Measurements from ENCODE around the gene CRISP1.
"Not testable (repeated sequence)": the region's sequence is repeated elsewhere in the genome, so short reads cannot be mapped to it uniquely, and the experiment has no call there.

Gene CRISP1

DNA sequence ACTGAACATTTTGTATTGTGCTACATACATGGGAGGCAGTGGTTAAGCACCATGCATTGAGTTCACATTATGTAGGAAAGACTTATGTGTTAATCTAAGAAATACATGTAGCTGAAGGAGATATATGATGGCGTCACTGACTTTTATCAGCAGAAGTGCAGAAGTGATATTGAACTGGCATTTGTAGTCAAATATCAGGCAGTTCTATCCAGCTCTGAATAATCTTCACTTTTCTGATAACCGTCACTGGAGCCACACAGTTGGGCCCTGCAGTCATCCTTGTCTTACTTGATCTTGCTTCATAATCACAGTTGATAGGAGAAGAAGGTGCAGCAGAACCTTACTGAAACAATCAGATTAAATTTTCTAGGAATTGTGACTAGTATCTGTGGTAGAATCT lies 26.4 kb downstream of the CRISP1 start:
- DNase-seq (ENCODE audit: low read depth in 2 of 2) = no peak

DNA sequence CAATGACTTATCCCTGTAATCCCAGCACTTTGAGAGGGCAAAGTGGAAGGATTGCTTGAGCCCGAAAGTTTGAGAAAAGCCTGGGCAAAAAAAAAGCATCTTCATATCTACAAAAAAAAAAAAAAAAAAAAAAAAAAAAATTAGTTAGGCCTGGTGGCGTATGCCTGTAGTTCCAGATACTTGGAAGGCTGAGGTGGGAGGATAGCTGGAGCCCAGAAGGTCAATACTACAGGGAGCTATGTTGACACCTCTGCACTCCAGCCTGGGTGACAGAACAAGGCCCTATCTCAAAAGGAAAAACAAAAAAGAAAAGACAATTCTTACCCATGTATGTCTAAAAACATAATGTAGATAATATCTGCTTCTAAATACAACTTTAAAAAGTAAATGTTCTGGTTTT lies 27.2 kb downstream of the CRISP1 start:
- DNase-seq (ENCODE audit: low read depth in 2 of 2) = no peak

DNA sequence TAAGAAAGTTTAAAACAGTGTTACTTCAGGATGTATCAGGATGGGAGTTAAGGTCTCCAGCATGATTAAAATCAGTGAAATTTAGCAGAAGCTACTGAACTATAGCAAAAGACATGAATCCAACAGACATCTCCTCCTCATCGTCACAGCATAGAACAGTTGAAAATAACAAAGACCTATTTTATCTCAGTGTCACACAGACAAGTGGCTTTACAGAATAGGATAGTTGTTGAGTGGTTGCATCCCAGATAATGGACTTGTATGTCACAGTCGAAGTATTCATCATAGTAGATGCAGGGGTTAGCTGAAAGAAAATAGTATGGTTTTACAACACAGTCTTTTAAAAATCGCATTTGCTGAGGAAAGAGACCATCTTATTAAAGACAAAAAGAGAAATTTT lies 31.2 kb downstream of the CRISP1 start:
- no peak for DNase-seq (ENCODE audit: low read depth in 2 of 2)

DNA sequence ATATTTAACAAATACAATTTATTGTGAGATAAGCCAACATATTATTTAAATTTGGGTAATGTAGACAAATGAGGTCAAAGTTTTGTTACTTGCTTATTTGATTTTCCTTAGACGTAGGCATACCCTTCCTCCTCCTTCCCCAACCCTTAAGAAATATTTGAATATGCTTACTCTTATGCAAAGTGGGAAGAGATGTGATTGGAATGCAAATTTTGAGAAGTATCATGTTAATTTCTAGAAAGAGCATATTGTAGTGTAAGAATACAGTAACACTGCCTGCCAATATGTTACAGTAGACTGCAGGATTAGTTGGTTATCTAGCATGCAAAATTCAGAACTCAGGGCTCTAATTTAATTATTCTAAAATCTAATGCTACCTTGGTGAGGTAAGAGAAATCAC lies 32.9 kb downstream of the CRISP1 start:
- DNase-seq (ENCODE audit: low read depth in 2 of 2) = no peak

DNA sequence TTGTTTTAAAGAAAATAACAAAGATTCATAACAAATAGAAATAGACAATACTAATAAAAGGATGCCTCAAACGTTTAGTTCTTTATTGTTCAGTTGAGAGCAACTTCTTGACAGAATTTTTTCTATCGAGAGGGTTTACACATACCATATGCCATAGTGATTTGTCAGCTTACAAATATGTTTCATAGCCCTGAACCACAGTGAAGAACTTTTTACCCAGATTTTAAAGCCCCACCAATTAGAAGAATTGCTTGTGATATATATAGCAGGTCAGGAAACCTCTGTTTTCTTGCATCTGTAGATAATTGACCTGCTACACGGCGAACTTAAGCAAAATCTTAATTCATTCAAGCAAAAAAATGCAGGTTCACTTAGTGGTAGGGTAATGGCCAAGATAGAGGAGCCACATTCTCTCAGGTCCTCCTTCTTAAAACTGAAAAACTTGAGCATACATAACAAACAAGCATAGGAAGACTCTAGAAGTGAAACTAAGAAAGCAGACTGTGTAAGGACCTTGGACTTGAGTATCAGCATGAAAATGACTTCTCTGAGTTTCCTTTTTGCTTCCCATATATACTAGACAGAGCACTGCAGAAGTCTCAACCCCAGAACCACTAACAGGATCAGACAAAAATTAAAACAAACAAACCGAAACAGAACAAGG lies 39.5 kb downstream of the CRISP1 start:
- no peak for DNase-seq (ENCODE audit: low read depth in 2 of 2)

DNA sequence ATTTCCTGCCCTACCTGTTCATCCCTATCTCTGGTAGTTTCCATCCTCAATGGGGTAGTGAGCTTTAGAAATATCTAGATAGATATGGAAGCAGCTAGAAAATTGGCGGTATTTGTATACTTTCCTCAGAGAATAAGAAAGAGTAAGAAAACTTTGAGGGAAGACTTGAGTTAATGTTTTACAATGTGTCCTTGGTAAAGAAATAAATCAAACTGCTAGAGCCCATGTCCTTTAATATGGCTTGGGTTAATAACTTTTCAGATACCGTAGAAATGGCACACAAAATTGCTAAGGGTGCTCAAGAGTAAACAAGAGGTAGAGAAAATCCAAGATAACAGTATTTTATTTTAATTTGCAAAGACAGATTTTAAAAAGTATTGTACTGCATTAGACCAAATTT lies 51.2 kb downstream of the CRISP1 start:
- no peak for DNase-seq (ENCODE audit: low read depth in 2 of 2)

DNA sequence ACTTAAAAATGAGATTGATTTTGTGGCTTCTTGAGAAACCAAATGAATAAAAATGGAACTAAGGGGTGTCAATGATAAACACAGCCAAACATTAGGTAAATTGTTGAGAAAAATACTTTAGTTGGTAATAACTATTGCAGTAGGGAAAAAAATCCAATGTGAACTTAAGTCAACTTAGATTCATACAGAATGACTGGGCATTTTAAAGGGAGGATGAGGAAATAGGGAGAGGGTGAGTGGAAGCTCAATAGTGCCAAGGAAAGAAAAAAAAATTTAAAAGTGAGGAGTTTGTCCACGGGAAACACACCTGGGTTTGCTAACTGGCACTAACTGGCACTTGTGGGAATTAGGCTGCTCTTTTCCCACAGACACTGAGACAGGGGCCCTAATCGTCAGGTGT lies 53.1 kb downstream of the CRISP1 start:
- no peak for DNase-seq (ENCODE audit: low read depth in 2 of 2)

DNA sequence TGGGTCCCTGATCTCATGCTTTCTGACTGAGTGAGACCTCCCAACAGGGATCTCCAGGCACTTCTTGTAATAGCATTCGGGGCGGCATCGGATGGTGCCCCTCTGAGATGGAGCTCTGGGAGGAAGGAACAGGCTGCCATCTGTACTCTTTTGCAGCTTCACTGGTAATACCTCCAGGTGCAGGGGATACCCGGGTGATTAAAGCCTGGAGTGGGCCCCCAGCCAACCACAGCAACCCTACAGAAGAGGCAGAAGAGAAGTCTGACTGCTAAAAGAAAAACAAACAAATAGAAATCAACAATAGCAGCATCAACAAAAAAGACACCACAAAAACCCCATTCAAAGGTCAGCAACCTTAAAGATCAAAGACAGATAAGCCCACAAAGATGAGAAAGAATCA lies 60.2 kb downstream of the CRISP1 start:
- no peak for DNase-seq (ENCODE audit: low read depth in 2 of 2)

DNA sequence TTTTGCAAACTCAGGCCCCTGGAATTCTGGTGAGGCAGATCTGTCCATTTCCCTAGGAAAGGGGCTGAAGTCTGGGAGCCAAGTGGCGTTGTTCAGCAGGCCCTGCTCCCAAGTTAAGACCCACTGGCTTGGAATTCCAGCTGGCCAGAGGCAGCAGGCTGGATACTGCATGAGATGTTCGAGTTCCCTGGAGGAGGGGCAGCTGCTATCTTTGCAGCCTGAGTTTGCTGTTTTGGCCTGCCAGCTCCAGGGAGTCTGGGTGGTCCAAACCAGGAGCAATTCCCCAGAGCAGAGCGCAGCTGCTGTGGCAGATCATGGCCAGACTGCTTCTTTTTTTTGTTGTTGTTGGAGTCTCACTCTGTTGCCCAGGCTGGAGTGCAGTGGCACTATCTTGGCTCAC lies 61.1 kb downstream of the CRISP1 start:
- no peak for DNase-seq (ENCODE audit: low read depth in 2 of 2)

DNA sequence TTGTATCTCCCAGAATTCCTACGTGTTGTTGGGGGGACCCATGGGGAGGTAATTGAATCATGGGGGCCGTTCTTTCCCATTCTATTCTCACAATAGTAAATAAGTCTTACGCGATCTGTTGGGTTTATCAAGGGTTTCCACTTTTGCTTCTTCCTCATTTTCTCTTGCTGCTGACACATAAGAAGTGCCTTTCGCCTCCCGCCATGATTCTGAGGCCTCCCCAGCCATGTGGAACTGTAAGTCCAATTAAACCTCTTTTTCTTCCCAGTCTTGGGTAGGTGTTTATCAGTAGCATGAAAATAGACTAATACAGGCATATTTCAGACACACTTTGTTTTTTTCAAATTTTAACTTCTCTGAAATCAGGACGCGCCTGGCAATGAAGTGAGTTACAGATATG lies 64.8 kb downstream of the CRISP1 start:
- no peak for DNase-seq (ENCODE audit: low read depth in 2 of 2)

DNA sequence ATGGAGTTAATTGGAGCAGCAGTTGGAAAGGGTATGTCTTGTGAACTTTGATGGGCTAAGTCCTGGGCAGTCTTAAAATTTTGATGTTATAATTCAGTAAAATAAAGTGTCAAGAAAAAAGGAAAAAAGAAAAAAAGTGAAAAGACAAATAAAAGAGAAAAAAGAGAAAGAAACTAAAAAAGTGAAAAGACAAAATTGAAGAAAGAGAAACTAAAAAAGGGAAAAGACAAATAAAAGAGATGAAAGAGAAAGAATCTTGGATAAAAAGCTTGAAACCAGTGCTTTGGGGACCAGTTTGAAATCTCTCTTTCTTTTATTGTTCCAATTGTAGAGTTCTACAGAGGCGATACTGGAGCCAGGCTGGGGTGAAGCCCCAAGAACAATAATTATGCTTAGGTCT lies 67.2 kb downstream of the CRISP1 start:
- DNase-seq (ENCODE audit: low read depth in 2 of 2) = no peak

DNA sequence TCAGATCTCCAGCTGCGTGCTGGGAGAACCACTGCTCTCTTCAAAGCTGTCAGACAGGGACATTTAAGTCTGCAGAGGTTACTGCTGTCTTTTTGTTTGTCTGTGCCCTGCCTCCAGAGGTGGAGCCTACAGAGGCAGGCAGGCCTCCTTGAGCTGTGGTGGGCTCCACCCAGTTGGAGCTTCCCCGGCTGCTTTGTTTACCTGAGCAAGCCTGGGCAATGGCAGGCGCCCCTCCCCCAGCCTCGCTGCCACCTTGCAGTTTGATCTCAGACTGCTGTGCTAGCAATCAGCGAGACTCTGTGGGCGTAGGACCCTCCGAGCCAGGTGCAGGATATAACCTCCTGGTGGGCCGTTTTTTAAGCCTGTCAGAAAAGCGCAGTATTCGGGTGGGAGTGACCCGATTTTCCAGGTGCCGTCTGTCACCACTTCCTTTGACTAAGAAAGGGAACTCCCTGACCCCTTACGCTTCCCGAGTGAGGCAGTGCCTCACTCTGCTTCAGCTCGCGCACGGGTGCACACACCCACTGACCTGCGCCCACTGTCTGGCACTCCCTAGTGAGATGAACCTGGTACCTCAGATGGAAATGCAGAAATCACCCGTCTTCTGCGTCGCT lies 69.4 kb downstream of the CRISP1 start:
- not testable (repeated sequence) for DNase-seq (ENCODE audit: low read depth in 2 of 2)

DNA sequence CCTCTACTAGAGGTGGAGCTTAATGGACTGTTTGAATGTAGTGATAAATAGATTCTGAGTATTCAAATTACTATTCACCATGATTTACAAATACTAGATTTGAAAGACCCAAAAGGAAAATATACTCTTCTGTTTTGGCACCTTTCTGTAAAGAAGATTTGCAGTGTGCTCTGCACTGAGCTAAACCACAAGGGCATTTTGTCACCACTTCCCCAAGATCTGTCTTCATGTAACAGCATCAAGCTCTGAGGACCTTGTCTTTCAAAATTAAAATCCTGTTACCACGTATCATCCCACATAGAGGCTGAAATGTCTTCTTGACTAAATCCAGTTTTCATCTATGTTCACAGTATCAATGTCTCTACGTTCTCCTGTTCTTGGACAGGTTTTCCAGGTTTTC lies 76.0 kb downstream of the CRISP1 start:
- no peak for DNase-seq (ENCODE audit: low read depth in 2 of 2)

DNA sequence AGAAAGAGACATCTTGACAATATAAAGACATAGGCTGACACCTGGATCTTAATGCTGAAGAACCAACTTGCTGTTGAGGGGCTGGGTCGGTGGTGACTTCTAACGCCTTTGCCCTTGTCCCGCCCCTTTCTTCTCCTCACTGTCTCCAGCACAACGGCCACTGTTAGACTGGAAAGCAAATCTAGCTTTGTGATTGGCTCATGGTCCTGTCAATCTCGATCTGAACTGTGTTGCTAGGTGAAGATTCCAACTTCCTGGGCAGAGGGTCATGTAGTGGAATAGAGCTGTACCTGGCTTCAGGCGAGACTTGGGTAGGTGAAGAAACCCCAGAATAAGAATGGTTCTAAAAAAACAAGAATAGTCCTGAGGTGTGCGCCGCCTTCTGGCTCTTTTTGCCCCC lies 79.2 kb downstream of the CRISP1 start, which contains the start of gene PGK2:
PGK2 (minus strand) TSS at position 110 of the 400 bp plus-strand sequence; CDS start at position 12, 98 bp downstream.
- DNase-seq (ENCODE audit: low read depth in 2 of 2) = no peak

DNA sequence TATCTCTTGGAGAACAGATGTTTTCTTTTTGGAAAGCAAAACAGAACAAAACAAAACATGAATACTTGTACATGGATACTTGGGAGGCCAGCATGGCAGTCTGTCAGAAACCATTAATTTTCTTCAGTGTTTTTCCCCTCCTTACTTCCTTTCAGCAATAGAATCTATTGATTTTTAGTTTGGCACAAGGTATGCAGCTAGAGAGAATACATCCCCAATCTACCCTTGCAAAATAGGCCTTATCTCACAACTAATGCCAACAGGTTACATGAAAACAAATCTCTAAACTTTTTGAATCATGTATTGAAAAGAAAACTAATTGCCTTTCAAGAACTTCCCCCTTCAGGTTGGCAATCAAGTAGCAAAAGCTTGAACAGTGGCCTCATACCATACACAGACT lies 82.1 kb downstream of the CRISP1 start:
- no peak for DNase-seq (ENCODE audit: low read depth in 2 of 2)
